ENCODE measurements around the gene ZMYM3.
"Not testable (repeated sequence)": the region's sequence is repeated elsewhere in the genome, so short reads cannot be mapped to it uniquely, and the experiment has no call there.

The ZMYM3 gene

DNA sequence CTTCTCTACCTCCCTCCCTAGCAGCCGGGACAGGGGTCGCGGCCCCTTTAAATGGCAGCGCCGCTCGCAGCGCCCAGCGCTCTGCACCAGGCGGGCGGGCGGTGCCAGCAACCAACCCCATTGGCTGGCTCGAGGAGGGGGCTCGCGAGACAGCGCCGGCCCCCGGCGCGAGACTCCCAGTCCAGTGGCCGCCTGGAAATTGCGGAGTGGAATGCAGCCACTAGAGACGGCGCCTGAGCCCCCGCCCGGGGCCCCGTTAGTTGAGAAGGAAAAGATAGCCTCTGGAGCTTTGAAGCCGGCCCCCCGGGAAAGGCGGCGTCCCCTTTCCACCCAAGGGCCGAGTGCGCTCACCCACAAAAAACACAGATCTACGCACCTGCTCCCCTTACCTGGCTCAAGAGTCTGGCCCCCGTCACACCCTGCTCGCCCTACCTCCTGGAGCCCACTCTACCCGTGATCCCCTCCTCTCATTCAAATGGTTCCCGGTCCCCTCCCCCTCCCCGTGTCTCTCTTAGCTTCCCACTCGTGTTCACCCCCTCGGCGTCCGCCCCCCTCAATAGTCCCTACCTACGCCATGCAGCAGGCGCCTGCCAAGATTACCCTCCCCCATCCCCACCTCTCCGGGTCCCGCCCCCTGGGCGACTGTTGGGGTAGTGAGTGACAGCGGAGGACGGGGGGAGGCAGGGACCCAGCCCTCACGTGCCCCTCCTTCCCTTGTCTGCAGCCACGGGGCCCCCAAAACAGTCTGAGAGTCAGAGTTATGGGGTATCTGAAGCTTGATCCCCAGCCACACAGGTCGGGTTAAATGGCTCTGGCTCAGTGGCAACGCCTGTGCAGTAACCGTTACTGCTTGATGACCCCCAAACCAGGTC lies at the start of gene ZMYM3:
TSS of gene ZMYM3 (minus strand) at position 49 of the 872 bp plus-strand sequence. CDS start 885 bp downstream, outside the sequence.
- DNase-seq = peak; percentile 67

DNA sequence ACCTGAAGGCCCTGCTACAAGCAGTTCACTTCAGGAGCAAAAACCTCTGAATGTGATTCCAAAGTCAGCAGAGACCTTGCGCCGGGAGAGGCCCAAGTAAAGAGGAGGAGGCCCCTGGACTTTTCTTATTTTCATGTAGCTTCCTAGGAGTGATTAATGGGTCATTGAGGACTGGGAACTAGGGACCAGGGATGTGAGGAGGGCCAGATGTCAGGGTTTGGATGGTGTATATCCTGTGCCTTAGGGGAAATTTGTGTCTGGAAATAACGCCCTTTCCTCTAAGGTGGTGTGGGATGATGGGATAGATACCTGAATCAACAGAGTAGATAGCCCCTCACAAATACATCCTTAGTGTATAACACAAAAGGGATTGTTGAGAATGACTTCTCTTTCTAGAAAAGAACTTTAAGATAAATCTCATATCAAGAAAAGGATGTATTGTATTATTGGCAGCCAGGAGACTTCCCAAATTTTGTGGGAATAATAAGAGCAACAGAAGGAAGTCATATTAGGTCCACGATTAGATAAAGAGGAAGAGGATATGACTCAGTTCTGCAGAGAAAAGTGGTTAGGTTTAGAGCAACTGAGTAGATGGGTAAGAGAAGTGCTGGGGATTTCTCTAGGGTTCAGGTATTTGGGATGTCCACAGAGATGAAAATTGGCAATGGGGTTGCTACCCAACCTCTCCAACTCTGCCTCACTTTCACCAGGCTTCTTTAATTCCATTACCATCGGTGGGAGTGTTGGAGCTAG lies 48.7 kb upstream of the ZMYM3 start:
- DNase-seq = no peak

GRCh38 chrX:71301195-71301924 lies 47.4 kb upstream of the ZMYM3 start, which contains the start of gene ITGB1BP2:
ITGB1BP2 (plus strand) TSS chrX:71301750; CDS start chrX:71301807, 57 bp downstream.
- DNase-seq = no peak

GRCh38 chrX:71300495-71300894 lies 46.6 kb upstream of the ZMYM3 start:
- DNase-seq = not testable (repeated sequence)

GRCh38 chrX:71300064-71300463 lies 46.1 kb upstream of the ZMYM3 start:
- not testable (repeated sequence) for DNase-seq

- DNase-seq = no peak
Observed at GRCh38 chrX:71298119-71298518, 44.2 kb upstream of the ZMYM3 start.

GRCh38 chrX:71296806-71297205 lies 42.9 kb upstream of the ZMYM3 start:
- no peak for DNase-seq

- no peak for DNase-seq
Observed at GRCh38 chrX:71292669-71293365, 38.9 kb upstream of the ZMYM3 start.

DNA sequence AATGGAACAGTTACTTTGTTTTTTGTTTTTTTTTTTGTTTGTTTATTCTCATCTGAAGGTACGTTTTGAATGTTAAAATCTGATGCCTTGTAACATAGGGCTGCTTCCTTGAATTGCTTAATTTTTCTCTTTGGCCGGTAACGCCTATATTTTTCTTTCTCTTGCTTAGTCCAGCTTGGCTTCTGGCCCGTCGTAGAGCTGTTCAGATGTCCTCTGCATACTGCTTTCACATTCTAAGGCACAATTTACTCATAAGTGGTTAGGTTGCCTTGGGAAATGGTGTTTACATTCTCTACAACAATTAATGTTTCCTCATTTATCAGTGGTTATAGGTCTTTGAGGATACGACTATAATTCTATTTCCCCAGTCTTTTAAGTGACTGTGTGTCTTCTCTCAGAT lies 37.4 kb upstream of the ZMYM3 start:
- no peak for DNase-seq

DNA sequence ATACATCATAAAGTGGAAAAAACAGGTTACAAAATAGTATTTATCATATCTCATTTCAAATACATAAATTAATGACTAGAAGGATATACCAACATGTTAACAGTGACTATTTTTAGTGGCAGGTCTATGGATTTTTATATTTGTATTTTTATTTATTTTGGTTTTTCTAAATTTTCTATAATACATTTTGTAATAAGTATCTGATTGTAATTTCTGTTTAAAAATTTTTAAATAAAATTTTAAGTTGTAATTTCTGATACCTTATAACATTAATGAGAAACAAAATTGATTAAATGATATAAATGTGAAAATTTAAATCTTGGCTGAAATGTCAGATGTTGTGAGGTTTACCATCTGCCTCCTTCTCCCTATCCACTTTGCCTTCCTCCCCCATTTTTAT lies 32.0 kb upstream of the ZMYM3 start:
- DNase-seq = no peak

GRCh38 chrX:71283403-71284143 lies 29.6 kb upstream of the ZMYM3 start, which contains the start of gene NONO:
NONO (plus strand) TSS chrX:71283635; CDS start chrX:71290638, 7,003 bp downstream.
- DNase-seq = peak; percentile 68

GRCh38 chrX:71282514-71283402 lies 28.8 kb upstream of the ZMYM3 start:
- DNase-seq = no peak

- DNase-seq = not testable (repeated sequence)
Observed at GRCh38 chrX:71281300-71281699, 27.4 kb upstream of the ZMYM3 start.

- DNase-seq = not testable (repeated sequence)
Observed at GRCh38 chrX:71272313-71272712, 18.4 kb upstream of the ZMYM3 start.

- no peak for DNase-seq
Observed at GRCh38 chrX:71269801-71270395, 16.0 kb upstream of the ZMYM3 start.

DNA sequence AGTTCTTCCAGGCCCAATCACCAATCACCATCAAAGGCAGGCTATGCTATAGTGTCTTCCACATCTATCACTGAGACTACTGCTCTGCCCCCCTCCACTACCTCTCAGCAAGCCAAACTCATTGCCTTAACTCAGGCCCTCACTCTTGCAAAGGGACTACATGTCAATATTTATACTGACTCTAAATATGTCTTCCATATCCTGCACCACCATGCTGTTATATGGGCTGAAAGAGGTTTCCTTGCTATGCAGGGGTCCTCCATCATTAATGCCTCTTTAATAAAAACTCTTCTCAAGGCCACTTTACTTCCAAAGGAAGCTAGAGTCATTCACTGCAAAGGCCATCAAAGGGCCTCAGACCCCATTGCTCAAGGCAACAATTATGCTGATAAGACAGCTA lies 14.7 kb upstream of the ZMYM3 start:
- DNase-seq = not testable (repeated sequence)

- DNase-seq = no peak
Observed at GRCh38 chrX:71256856-71257255, 2.9 kb upstream of the ZMYM3 start.

- DNase-seq = no peak
Observed at GRCh38 chrX:71256051-71256450, 2.1 kb upstream of the ZMYM3 start.

GRCh38 chrX:71253253-71254091 lies 468 bp downstream of the ZMYM3 start:
- DNase-seq = peak; percentile 17

Measured in stimulated activated CD4-positive, alpha-beta T cell treated with anti-CD3 and anti-CD28 coated beads, Interleukin-12 subunit alpha, Interleukin-12 subunit beta, amount 100 ng/mL, for 4 hours (primary cell).